ENCODE data around the gene P2RX4.
"Not testable (repeated sequence)": the region's sequence is repeated elsewhere in the genome, so short reads cannot be mapped to it uniquely, and the experiment has no call there.

P2RX4 gene

GRCh38 chr12:121205491-121205890 lies 4.4 kb upstream of the P2RX4 start:
- Histone ChIP-seq H3K4me2 (ENCODE audit: low read depth, low read length, poor library complexity, severe bottlenecking) (no peak overlapping the region), H3K27me3 (ENCODE audit: low read length) (no peaks in the 10 kb centered on the region), H3K4me3 (ENCODE audit: insufficient read depth, low read length, poor library complexity, severe bottlenecking) (no peak overlapping the region), H3K79me2 (ENCODE audit: insufficient read depth, low read length) (no peaks in the 10 kb centered on the region), H4K20me1 (ENCODE audit: low read depth, low read length) (no peaks in the 10 kb centered on the region), H3K36me3 (ENCODE audit: low read length) (no peaks in the 10 kb centered on the region), H2AFZ (ENCODE audit: low read depth, low read length, severe bottlenecking) (no peak overlapping the region), H3F3A (ENCODE audit: insufficient read depth) (no peaks in the 10 kb centered on the region), H3K9ac (ENCODE audit: low read length) (no peak overlapping the region), H3K27ac (ENCODE audit: low read depth, low read length) (no peak overlapping the region), H3K9me3 (ENCODE audit: insufficient read depth, low read length) (no peaks in the 10 kb centered on the region), H3K9me2 (replicated peaks; ENCODE audit: insufficient read depth, low read length) (no peaks in the 10 kb centered on the region)
- TF ChIP-seq EZH2phosphoT487 (conservative IDR thresholded peaks at IDR 0.05; ENCODE audit: low read length) (no peak), CTCF (IDR thresholded peaks at IDR 0.05; ENCODE audit: insufficient read depth, low read length, poor library complexity, severe bottlenecking) (no peak)

GRCh38 chr12:121208571-121208970 lies 1.4 kb upstream of the P2RX4 start:
- not testable (repeated sequence) for H3K9me2 ChIP-seq (replicated peaks; ENCODE audit: insufficient read depth, low read length); H3K27me3 ChIP-seq (ENCODE audit: low read length); H3K9me3 ChIP-seq (ENCODE audit: insufficient read depth, low read length); H3K4me2 ChIP-seq (ENCODE audit: low read depth, low read length, poor library complexity, severe bottlenecking); H3F3A ChIP-seq (ENCODE audit: insufficient read depth); H3K4me3 ChIP-seq (ENCODE audit: insufficient read depth, low read length, poor library complexity, severe bottlenecking); H3K27ac ChIP-seq (ENCODE audit: low read depth, low read length); H3K36me3 ChIP-seq (ENCODE audit: low read length); H4K20me1 ChIP-seq (ENCODE audit: low read depth, low read length); H3K79me2 ChIP-seq (ENCODE audit: insufficient read depth, low read length); H2AFZ ChIP-seq (ENCODE audit: low read depth, low read length, severe bottlenecking); H3K9ac ChIP-seq (ENCODE audit: low read length)

GRCh38 chr12:121209221-121209620 lies 708 bp upstream of the P2RX4 start:
- TF ChIP-seq EZH2phosphoT487 (conservative IDR thresholded peaks at IDR 0.05; ENCODE audit: low read length) (no peak), CTCF (IDR thresholded peaks at IDR 0.05; ENCODE audit: insufficient read depth, low read length, poor library complexity, severe bottlenecking) (no peak)
- H3K4me2 ChIP-seq (ENCODE audit: low read depth, low read length, poor library complexity, severe bottlenecking) = no peak overlapping the region
- no peaks in the 10 kb centered on the region for H3K9me3 ChIP-seq (ENCODE audit: insufficient read depth, low read length)
- no peak overlapping the region for H3K9ac ChIP-seq (ENCODE audit: low read length)
- no peaks in the 10 kb centered on the region for H3K79me2 ChIP-seq (ENCODE audit: insufficient read depth, low read length)
- peak overlapping the region; percentile 58 for H3K4me3 ChIP-seq (ENCODE audit: insufficient read depth, low read length, poor library complexity, severe bottlenecking)
- no peak overlapping the region for H2AFZ ChIP-seq (ENCODE audit: low read depth, low read length, severe bottlenecking)
- no peaks in the 10 kb centered on the region for H3K9me2 ChIP-seq (replicated peaks; ENCODE audit: insufficient read depth, low read length)
- no peaks in the 10 kb centered on the region for H3K27me3 ChIP-seq (ENCODE audit: low read length)
- H4K20me1 ChIP-seq (ENCODE audit: low read depth, low read length) = no peaks in the 10 kb centered on the region
- H3K36me3 ChIP-seq (ENCODE audit: low read length) = no peaks in the 10 kb centered on the region
- no peak overlapping the region for H3K27ac ChIP-seq (ENCODE audit: low read depth, low read length)
- H3F3A ChIP-seq (ENCODE audit: insufficient read depth) = 0 out of 2 replicates have a peak, but pooled peaks cover 1% of the 10 kb centered on the region

- Histone ChIP-seq H3K9me2 (replicated peaks; ENCODE audit: insufficient read depth, low read length) (no peaks in the 10 kb centered on the region), H3K9me3 (ENCODE audit: insufficient read depth, low read length) (no peaks in the 10 kb centered on the region)
- TF ChIP-seq CTCF (IDR thresholded peaks at IDR 0.05; ENCODE audit: insufficient read depth, low read length, poor library complexity, severe bottlenecking) (no peak), EZH2phosphoT487 (conservative IDR thresholded peaks at IDR 0.05; ENCODE audit: low read length) (no peak)
Observed at GRCh38 chr12:121212875-121213274, 2.9 kb downstream of the P2RX4 start.

More at GRCh38 chr12:121212875-121213274, 2.9 kb downstream of the P2RX4 start:
- H4K20me1 ChIP-seq (ENCODE audit: low read depth, low read length) = no peaks in the 10 kb centered on the region
- H3K27ac ChIP-seq (ENCODE audit: low read depth, low read length) = no peak overlapping the region
- H3K9ac ChIP-seq (ENCODE audit: low read length) = no peak overlapping the region
- no peaks in the 10 kb centered on the region for H3K36me3 ChIP-seq (ENCODE audit: low read length)
- H3K27me3 ChIP-seq (ENCODE audit: low read length) = no peaks in the 10 kb centered on the region
- no peak overlapping the region for H3K4me3 ChIP-seq (ENCODE audit: insufficient read depth, low read length, poor library complexity, severe bottlenecking)
- 0 out of 2 replicates have a peak, but pooled peaks cover 2% of the 10 kb centered on the region for H3F3A ChIP-seq (ENCODE audit: insufficient read depth)
- no peak overlapping the region for H2AFZ ChIP-seq (ENCODE audit: low read depth, low read length, severe bottlenecking)
- H3K79me2 ChIP-seq (ENCODE audit: insufficient read depth, low read length) = no peaks in the 10 kb centered on the region
- no peak overlapping the region for H3K4me2 ChIP-seq (ENCODE audit: low read depth, low read length, poor library complexity, severe bottlenecking)
